Limb (tissue), 2 donors: ENCODE data around the gene ETNPPL.
"Not testable (repeated sequence)": the region's sequence is repeated elsewhere in the genome, so short reads cannot be mapped to it uniquely, and the experiment has no call there.

ENCODE experiments used
- DNase-seq, 2 donors: peaks; one replicate each; pipeline ENCODE4 v3.0.0-alpha.2; 2016; ENCODE audit errors: extremely low spot score in 2 of 2

The ETNPPL gene

DNA sequence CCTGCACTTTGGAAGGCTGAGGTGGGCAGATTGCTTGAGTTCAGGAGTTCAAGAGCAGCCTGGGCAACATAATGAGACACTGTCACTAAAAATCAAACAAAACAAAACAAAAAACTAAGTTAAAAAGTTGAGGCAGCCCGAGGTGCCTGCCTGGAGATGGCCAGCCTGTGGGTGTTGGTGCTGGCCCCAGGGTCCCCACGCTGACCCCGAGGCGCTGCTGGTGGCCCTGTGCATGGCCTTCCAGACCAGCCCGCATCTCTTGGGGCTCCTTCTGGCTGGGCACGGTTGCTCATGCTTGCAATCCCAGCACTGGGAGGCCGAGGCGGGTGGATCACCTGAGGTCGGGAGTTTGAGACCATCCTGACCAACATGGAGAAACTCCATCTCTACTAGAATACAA is 4.4 kb downstream of the ETNPPL start:
- DNase-seq: no peak

DNA sequence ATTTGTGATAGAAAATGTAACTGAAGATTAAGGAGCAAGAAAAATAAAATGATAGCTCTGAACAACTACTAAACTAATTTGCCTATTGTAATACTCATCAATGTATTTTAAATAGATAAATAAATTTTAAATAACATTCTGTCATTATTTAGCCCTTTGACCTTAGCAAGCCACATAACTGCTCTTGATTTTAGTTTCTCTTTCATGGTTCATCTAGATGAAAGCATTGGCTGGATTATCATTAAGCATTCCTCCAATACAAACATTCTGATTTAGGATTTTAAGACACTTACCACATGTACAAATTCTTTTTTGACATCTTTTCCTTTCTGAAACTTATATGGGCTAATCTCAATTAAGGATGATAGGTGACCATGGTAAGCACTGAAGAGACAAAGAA is 8.5 kb downstream of the ETNPPL start:
- DNase-seq: no peak

DNA sequence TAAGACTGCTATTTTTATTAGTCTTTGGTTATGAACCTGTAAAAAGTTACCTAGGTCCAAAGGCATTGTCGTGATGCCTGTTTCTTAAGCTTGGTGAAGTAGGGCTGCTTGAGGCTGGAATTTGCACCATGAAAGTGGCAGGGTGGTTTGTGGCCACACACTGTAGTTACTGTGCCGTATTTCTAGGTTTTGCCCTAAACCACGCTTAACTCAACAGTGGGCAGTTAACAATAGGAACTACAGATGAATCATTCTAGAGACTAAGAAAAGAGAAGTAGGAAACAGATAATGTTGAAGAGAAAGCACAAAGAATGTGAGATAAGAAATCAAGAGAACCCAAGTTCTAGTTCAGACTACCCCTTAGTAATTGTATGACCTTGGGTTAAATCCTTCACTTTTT is 11.5 kb downstream of the ETNPPL start:
- no peak for DNase-seq

DNA sequence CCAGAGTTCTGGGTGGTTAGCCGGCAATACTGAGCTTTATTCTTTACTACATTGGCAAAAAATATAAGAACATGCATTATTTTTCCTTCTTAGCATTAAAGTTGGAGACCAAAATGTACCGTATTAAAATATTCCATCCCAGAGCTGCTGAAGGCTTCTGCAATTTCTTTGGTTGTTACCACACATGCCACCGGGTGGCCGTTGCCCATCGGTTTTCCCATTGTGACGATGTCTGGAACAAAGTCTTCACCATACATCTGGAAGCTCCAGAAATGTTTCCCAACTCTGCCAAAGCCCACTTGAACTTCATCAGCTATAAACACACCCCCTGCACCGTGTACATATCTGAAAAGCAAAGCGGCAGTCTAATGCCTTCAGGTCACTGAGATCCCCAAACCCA is 13.7 kb downstream of the ETNPPL start:
- no peak for DNase-seq

DNA sequence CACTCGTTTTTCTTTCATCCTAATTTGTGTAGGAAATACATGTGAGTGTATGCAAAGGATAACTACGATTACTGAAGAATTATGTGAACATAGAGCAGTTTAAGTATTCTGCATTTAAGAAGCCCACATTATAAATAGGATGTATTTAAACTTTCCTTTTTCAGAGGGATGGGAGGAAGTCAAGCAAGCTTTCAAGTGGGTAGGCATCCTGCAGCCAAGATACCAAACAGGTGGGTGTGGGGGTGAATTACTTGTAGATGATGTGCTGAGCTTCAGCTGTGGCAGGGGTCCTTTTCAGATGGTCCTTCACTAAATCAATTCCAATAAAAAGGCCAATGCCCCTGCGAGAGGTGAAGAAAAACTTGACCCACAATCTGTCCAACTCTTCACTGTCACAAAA is 16.3 kb downstream of the ETNPPL start:
- DNase-seq: no peak

DNA sequence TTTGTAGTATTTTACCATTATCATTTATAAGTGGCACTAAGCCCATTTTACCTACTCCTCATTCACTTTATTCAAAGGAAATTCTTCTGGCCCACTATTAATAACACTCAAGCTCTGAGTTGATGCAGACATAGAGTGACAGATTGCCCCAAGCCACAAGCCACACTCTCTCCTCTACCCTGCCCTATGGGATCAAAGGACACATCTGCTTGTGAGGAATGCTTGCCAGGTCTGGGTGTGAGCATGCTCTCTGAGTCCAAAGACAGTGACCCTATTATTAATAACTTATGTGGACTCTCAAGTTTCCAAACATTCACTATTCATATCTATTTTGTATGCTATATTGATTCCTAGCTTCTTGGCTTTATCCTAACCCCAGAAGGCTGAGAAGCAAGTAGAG is 18.5 kb downstream of the ETNPPL start:
- no peak for DNase-seq

DNA sequence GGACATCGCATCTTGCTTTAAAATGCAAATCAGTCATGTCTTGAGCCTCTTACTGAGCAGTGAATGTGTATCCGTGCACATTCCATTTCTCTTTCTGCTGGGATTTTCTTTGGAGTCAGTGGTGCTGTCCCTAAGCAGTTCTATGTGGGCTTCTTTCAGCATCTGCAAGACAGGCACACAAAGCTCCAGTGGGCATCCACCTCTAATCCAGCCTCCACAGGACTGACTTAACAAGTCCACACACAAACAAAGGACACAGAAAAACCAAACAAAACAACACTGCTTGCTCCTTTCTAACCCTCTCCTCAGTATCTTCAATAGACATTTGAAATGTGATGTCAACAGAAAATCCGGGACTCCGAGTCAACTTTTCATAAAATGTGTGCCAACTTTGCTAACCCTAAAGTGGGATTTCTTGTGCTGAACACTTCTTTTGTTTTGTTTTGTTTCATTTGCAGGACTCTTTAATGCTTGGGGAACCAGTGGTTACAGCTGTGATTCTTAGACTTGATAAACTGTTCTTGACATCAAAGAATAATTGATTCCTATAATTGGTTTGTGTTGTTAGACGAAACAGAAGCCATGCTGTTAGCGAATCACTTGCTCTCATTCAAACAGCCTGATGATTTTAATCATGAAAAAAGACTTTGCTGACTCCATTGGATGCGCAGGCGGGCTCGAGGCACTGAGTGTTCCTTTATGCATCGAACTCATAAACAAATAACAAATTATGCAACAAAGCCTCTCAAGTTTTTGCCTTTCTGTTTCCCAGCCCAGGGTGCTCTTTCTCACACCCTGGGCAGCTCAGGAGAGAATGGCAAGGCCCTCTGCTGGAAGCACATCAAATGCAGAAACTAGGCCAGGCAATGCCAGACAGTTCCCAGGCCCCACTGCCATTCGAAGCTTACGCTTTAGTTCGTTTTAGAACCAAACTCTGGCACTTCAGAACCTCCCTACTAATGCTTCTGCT is 20.1 kb downstream of the ETNPPL start:
- DNase-seq: no peak

DNA sequence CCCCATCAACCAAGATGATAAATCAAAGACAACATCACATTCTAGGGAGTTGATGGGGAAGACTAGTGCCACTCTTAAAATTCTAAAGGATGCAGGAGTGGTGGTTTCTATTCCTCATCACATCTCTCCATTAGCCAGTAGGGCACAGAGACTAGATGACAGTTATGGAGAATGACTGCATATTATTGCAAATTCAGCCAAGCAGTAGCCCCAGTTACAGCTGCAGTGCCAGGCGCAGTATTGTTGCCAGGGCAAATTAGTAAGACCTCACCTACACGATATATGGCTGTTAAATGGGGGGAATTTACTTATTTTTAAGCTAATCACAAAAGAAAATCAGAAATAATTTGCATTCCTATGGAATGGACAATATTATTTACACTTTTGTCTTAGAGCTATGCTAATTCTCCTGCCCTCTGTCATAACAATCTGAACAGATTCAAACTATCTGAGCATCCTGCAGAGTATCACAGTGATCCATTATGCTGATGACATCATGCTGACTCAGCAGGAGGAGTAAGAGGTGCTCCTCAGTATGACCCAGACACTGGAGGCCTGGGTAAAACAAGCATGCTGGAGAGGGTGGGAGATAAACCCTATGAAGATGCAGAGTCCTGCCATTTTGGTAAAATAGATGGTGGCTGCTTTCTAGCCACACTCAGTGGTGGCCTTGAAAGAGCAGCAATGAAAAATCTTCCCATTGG is 24.7 kb downstream of the ETNPPL start:
- no peak for DNase-seq

DNA sequence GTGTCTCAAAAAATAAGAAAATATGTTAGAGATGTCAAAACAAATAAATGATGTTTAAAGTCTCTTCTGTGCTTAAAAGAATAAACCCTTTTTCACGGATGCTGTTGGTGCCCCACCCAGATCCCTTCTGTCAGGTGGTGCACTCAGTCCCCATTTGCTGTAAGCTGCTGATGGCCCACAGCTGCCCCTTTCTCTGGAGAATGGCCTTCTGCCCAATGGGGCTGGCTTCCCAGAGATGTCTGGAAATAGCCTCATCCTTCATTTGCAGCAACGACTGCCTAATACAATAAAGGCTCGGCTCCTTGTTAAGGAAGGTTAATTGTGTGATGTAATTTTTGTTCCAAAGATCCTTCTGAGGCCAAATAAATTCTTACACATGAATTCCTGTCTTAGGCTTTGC is 31.8 kb downstream of the ETNPPL start:
- no peak for DNase-seq

DNA sequence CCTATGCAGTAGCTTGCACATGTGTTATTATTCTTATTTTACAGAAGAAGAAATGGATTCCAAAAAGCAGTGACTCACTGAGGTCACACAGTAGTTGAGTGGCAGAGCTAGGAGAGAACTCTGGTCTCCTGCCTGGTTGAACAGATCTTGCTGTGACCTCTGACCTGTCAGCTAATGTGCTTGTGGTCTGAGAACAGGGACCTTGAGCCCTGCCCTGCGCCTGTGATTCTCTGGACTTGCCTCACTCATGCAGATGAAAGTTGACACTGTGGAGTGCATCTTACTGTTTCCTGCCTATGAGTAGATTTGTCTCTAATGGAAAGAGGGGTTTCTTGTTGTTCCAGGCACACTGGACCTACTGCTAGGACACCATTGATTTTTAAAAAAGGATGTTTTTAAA is 32.3 kb downstream of the ETNPPL start:
- DNase-seq: no peak

DNA sequence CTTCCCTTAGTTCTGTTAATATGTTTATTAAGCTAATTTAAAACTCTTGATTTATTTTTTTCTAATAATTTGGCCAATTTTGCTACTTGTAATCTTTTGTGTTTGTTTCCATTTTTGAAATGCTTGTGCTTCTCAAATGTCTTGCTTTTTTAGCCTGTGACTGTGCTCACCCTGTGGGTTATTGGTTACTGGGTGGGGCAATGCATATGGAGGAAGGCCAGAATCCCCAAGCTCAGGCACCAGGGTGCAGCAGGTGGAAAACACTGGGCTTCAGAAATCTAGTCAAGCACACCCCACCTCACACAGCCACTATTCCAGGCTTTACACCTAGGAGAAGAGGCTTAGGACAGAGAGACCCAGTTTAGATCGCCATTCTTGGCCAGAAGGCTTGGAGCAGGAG is 33.1 kb downstream of the ETNPPL start:
- DNase-seq: no peak

DNA sequence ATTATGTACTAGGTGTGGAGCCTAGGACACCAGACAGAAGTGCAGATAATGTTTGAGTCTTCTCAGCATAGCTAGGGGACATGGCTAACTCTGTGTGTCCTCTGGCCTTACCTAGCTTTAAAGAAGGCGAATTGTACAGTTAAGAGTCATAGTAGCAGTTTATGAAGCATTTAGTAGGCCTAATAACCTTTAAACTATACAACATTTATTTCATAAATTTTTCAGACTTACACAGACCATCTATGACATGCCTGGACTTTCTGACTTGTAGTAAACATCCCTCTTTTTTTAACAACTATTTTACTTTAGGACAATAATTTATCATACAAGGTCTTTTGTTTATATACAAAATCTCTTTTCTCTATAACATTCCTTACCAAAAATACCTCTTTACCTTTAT is 37.4 kb downstream of the ETNPPL start:
- no peak for DNase-seq

DNA sequence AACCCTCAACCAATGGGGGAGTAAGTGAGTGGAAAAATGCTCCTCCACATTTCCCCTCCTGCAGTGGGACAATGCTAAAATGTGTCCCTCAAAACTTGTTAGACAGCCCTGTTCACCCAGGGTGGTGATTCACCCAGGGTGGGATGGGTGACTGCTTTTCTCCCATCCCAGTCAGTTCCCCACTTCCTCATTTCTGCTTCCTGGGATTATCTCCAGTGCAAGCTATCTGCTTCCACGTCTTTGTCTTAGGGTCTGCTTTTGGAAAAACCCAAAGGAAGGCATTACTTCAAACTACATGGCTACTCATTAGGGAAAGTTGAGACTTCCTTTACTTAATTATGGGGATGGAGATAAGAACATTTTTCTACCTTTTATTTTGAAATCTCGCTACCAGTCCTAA is 45.5 kb downstream of the ETNPPL start:
- no peak for DNase-seq

DNA sequence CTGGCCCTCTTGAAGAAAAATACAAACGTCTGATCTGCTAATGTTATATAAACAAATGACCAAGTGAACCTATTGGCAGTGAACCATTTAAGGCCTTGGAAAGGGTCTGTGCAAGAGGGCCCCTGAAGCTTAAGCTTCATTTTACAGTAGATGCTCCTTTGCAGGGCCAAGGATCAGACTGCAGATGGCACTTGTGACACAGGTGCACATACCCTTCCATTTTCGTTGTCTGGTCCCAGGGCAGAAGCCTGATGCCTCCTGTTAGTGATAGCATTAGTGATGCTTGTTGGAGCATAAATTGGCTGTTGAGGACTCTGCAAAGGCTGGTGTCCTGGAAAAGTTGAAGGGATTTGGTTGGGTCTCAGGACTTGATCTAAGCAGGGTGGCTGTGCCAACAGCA is 46.5 kb downstream of the ETNPPL start:
- DNase-seq: no peak

DNA sequence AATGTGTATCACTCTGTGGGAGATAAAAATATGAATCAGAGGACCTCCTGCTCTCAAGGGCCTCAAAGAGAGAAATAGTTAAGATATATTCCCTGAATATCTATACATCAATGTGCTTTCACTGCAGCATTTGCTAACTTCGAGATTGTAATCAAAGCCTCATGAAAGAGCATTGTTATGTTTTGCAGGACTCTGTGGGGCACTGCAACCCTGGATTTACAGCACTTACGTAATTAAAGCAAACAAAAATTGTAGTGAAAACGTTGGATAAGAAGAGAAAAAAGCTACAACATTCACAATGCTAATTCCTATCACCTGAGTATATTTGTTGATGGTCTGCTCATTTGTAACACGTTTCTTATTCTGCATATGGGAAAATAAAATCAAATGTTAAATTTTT is 48.0 kb downstream of the ETNPPL start:
- no peak for DNase-seq

DNA sequence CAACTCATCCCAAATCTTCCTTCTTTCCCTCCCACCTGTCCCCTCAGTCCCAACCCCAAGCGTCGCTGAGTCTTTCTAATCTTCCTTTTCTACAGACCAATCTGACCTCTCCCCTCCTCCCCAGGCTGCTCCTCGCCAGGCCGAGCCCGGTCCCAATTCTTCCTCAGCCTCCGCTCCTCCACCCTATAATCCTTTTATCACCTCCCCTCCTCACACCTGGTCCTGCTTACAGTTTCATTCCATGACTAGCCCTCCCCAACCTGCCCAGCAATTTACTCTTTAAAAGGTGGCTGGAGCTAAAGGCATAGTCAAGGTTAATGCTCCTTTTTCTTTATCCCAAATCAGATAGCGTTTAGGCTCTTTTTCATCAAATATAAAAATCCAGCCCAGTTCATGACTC is 52.3 kb downstream of the ETNPPL start:
- DNase-seq: not testable (repeated sequence)

DNA sequence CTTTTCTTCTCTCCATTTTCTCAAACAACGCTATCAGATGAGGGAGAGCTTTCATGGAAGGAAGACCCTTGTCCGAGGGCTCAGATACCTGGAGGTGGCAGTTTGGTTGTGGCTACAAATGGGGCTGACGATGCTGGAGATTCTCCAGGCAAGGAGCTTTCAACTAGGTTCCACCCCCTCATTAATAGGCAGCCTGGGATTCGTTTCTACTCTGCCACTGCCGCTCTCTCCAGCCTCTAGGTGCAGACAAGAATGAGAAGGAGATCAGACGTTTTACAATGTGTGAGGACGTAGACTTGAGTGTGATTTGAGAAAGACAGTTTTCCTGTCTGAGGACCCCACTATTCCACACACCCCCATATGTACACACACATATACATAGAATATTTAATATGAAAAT is 53.1 kb downstream of the ETNPPL start:
- no peak for DNase-seq

DNA sequence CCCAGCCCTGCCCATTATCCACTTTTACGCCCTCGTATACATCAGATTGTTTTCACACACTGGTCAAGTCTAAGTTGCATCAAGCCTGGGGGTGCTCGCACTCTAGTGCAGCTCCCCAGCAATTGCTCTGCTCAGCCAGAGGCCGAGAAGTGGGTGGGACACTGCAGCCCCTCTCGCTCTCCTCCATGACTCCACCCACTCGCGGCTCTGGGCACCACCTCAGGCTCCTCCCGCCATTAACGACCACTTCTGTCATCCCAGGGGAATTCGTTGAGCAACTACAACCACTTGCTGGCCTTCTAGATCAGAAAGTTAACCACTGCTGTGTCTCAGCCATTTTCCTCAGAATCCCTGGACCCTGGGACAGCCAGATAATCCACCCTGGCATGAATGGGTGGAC is 53.6 kb downstream of the ETNPPL start:
- DNase-seq: no peak

DNA sequence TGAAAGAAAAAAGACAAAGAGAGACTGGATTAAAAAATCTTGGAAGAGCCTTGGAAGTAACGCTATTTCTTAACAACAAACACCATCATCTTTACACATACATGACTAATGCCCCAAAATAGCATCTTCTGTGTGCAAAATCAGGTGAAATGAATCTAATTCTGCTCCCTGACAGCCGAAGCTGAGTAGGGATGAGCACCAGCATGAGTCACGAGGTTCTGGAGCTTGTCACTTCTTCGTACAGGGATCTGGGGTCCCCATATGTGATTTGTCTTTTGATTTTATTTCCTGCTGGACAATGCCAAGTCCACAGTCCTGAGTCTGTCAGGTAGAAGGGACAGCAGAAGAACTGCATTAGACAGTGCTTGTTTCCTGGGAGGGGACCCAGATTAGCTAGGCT is 56.6 kb downstream of the ETNPPL start:
- DNase-seq: no peak

DNA sequence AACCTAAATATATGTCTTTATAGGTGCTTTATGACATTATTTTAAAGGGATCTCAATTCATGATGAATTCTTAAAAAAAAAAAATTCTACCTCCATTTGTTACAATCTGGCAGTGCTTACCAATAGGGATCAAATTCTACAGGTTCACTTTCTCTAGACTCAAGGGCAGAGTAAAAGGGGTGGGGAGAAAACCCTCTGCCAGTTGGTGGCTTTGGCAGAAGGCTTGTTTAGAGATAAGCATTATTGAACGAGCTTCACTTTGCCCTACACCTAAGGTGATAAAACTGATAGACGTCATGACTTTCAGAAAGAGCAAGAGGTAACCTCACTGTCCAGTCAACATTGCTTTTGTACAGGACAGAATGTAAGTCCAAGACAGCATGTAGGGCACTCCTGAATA is 58.9 kb downstream of the ETNPPL start:
- DNase-seq: no peak

DNA sequence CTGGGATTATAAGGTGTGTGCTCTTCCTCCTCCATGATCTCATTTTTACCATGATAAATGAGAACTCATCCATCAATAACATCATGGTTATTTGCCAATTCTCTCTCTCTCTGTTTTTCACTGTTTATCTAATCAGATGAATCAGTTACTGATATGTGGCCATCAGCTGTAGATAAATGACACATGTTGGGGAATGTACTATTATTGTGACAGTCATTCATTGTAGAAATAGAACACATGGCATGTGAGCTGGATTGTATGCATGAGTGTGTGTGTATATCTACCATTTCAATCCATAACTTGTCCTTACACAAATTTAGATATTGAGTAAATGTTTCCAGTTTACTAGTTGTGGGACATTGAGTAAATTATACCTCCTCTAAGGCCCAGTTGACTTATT is 59.5 kb downstream of the ETNPPL start:
- no peak for DNase-seq

DNA sequence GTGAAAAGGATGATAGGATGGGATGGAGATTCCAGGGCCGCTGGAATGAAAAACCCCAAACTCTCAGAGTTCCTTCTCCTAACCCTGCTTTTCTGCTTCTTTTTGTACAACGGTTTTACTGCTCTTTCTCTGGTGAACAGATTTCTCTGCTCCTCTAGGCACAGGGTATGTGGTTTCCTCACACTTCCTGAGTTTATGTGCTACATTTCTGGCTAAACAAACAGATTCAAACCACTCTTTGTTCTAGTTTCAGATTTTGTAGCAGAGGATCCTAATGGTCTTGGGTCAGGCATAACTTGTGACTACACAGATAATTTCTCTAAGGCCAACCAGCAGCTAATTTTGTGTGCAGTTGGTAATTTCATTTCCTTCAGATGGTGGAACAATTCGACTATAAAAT is 59.9 kb downstream of the ETNPPL start:
- no peak for DNase-seq
